Measurements from ENCODE around the gene ARL13B.

DNA sequence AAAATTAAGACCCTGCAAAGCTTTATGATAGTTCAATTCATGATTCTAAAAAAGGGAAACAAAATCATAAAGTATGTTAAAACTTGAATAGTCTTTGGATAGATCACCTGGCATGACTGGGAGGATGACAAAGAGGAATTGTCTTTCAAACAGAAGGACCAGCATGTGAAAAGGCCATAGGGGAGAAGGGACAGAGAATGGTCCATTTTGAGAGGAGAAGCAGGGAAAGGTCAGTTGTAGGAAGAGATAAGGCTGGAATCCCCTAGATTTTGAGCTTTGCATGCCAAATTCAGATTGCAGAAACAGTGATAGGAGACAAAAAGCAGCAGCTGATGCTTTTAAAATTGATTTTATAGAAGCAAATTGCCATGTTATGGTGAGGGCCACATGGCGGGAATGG, 18.9 kb upstream of the ARL13B start:
- TF ChIP-seq CTCF (IDR thresholded peaks at IDR 0.05; ENCODE audit: low read depth, low read length, poor library complexity, severe bottlenecking) = no peak
- TF ChIP-seq EZH2phosphoT487 (IDR thresholded peaks at IDR 0.05; ENCODE audit: borderline replicate concordance, low read length) = no peak

Measured in DOHH2 (cell line).